ENCODE results near the gene ELL2. TPM values are rescaled to one million over a fixed set of nuclear protein-coding genes. Genes with fewer than 3 reads are reported as not detected.

Gene ELL2
- total and polyA plus RNA-seq, 2 of the 13 experiments (the other 11 are each of a cell fraction or from before 2014, with no cell fraction given), result 78.9 to 97.1 TPM

GRCh38 chr5:95836544-95836943, 125.1 kb downstream of the ELL2 start:
- Histone ChIP-seq H3K36me3 (replicated peaks in 1 of 2; ENCODE audit: control insufficient read depth in 1 of 2, insufficient read depth in 2 of 2, low read length in 2 of 2) (no peaks in the 10 kb centered on the region), H3K27me3 (ENCODE audit: control insufficient read depth in 1 of 2, insufficient read depth in 2 of 2, low read length in 2 of 2) (no peaks in the 10 kb centered on the region), H3K27ac (ENCODE audit: extremely low read length, insufficient read depth, low read length) (no peak overlapping the region), H4K20me1 (ENCODE audit: insufficient read depth, low read length) (no peaks in the 10 kb centered on the region), H3K79me2 (ENCODE audit: insufficient read depth, low read length) (no peaks in the 10 kb centered on the region), H3K4me3 (replicated peaks in 1 of 3; ENCODE audit: insufficient read depth in 1 of 3, low read depth in 2 of 3, low read length in 3 of 3) (no peak overlapping the region), H3K4me2 (ENCODE audit: low read depth, low read length) (no peak overlapping the region), H2AFZ (ENCODE audit: low read length) (no peak overlapping the region), H3K9me3 (ENCODE audit: low read length) (no peaks in the 10 kb centered on the region), H3K9ac (ENCODE audit: insufficient read depth, low read depth, low read length) (no peak overlapping the region), H3K4me1 (ENCODE audit: insufficient read depth, low read length) (peaks cover 71% of the 10 kb centered on the region)
- no TSS peak for BruUV-seq (replicated peaks)
- intact Hi-C loops (cut with micrococcal nuclease; ENCODE audit: unreplicated experiment) (no loop called here), in situ Hi-C loops (cut with HindIII; ENCODE audit: extremely low pct_ligation_motif_present, low pct_unique_long_range_greater_than_20kb) (loop anchor here (25.0 kb wide), 1 partner anchor 549 kb away; the partner anchor contains the start of gene MCTP1)
- ATAC-seq (no peak), DNase-seq (ENCODE audit: low spot score) (no peak), FAIRE-seq (no peak)
- TF ChIP-seq ZNF280D (CRISPR knock-in tag; IDR thresholded peaks at IDR 0.05), result no peak
- no peak for TF ChIP-seq AGO2 (optimal IDR thresholded peaks at IDR 0.05; ENCODE audit: low read depth, low read length)
- TF ChIP-seq ZNF652 (CRISPR knock-in tag; IDR thresholded peaks at IDR 0.05; ENCODE audit: borderline replicate concordance, low read depth), result no peak
- ChIA-PET POLR2A (interaction anchor here (7.8 kb wide), 1 partner anchor 14 kb away, joined by 130 read pairs; the partner anchor contains the start of gene GLRX), CTCF (ENCODE audit: low intra/inter-chr PET ratio, low total read pairs) (no interaction called here)
- 96% methylated on average over 1 of the region's 1 CpG for WGBS (ENCODE audit: low lambda C conversion rate)

Data from HepG2 (cell line).